IMR-90 (cell line): ENCODE measurements around the gene WNT9B.

ENCODE experiments used
- CEBPB ChIP-seq: IDR thresholded peaks from 2 replicates; pipeline ENCODE4 v1.6.1; 2012; ENCODE audit warnings: low read depth, low read length, improper control_type of control experiment
- CTCF ChIP-seq: conservative IDR thresholded peaks from 2 replicates; pipeline ENCODE4 v1.5.1; 2012; ENCODE audit warnings: mild to moderate bottlenecking, low read depth, low read length, improper control_type of control experiment
- MAZ ChIP-seq: IDR thresholded peaks from 2 replicates; pipeline ENCODE4 v1.6.1; 2012; ENCODE audit warnings: low read depth, mild to moderate bottlenecking, low read length, improper control_type of control experiment, moderate library complexity, borderline replicate concordance
- POLR2A ChIP-seq: IDR thresholded peaks from 2 replicates; pipeline ENCODE4 v1.6.1; 2012; ENCODE audit warnings: mild to moderate bottlenecking, low read depth, low read length
- RAD21 ChIP-seq: IDR thresholded peaks from 2 replicates; pipeline ENCODE4 v1.6.1; 2012; ENCODE audit warnings: low read length, improper control_type of control experiment
- RFX5 ChIP-seq: IDR thresholded peaks from 2 replicates; pipeline ENCODE4 v1.8.0; 2012; ENCODE audit warnings: low read depth, mild to moderate bottlenecking, low read length, moderate library complexity

GRCh38 chr17:46823657-46824056 lies 27.7 kb upstream of the WNT9B start:
- TF ChIP-seq RFX5 = no peak
- no peak for TF ChIP-seq CEBPB
- no peak for TF ChIP-seq CTCF
- TF ChIP-seq RAD21 = no peak
- TF ChIP-seq POLR2A = no peak
- TF ChIP-seq MAZ = no peak
